IMR-90 (cell line): ENCODE results near the gene AKAP17A. TPM values are rescaled to one million over a fixed set of nuclear protein-coding genes. Genes with fewer than 3 reads are reported as not detected.

Experiments used
- ATAC-seq: fragments of 200-7000 bp; cut with Tn5 transposase; 2 replicates; pipeline ENCODE4 v1.9.1; 2020; ENCODE audit warnings: low read depth, mild to moderate bottlenecking, moderate library complexity
- BruUV-seq: library from RNA; stranded (reverse); fragments of 400-500 nt; replicated peaks from 2 replicates; lab custom pipeline; 2021; lab: Mats Ljungman, UMichigan
- CTCF ChIA-PET: fragments of 300-600 bp; formaldehyde crosslinking; extraction: SDS; loops from one replicate; lab custom pipeline; 2021; ENCODE audit warnings: antibody characterized with exemption; lab: Yijun Ruan, JAX
- POLR2A ChIA-PET: fragments of 300-600 bp; sonication (Branson Sonifier 250); formaldehyde crosslinking; loops from one replicate; lab custom pipeline; 2022; ENCODE audit warnings: antibody characterized with exemption; ENCODE audit not compliant: unreplicated experiment; lab: Charles Lee
- DNase-seq: peaks from one replicate; pipeline ENCODE4 v3.0.0; 2013
- H2AFZ ChIP-seq: replicated peaks from 2 replicates; pipeline ENCODE3; 2013; ENCODE audit warnings: low read length, mild to moderate bottlenecking; ENCODE audit not compliant: poor library complexity
- H2AK5ac ChIP-seq: 2 replicates; pipeline ENCODE4 v1.6.1; 2013; ENCODE audit warnings: low read depth, low read length, inconsistent platforms
- H2AK9ac ChIP-seq: replicated peaks from 2 replicates; pipeline ENCODE3; 2013; ENCODE audit warnings: mild to moderate bottlenecking, low read depth, low read length, moderate library complexity; ENCODE audit not compliant: poor library complexity
- H2BK120ac ChIP-seq: 2 replicates; pipeline ENCODE4 v1.6.1; 2013; ENCODE audit warnings: low read depth, low read length, inconsistent platforms
- H2BK15ac ChIP-seq: 3 replicates; pipeline ENCODE4 v1.6.1; 2013; ENCODE audit warnings: low read depth, low read length, inconsistent platforms
- H2BK20ac ChIP-seq: 2 replicates; pipeline ENCODE4 v1.6.1; 2013; ENCODE audit warnings: low read depth, mild to moderate bottlenecking, inconsistent platforms, low read length, moderate library complexity
- H2BK5ac ChIP-seq: 2 replicates; pipeline ENCODE4 v1.6.1; 2013; ENCODE audit warnings: mild to moderate bottlenecking, low read depth, low read length, inconsistent platforms; ENCODE audit not compliant: poor library complexity, severe bottlenecking
- H3K14ac ChIP-seq: replicated peaks from 2 replicates; pipeline ENCODE4 v1.6.1; 2013; ENCODE audit warnings: low read depth, low read length, inconsistent platforms
- H3K18ac ChIP-seq: 2 replicates; pipeline ENCODE4 v1.6.1; 2013; ENCODE audit warnings: low read depth, low read length, control low read depth
- H3K23ac ChIP-seq: 2 replicates; pipeline ENCODE4 v1.6.1; 2013; ENCODE audit warnings: low read depth, low read length, inconsistent platforms
- H3K27ac ChIP-seq: 2 replicates; pipeline ENCODE4 v1.5.1; 2013; ENCODE audit warnings: mild to moderate bottlenecking, control low read depth, low read length; ENCODE audit not compliant: insufficient read depth
- H3K27me3 ChIP-seq: 2 replicates; pipeline ENCODE4 v1.6.1; 2013; ENCODE audit warnings: low read length; ENCODE audit not compliant: control insufficient read depth, insufficient read depth
- H3K36me3 ChIP-seq: 2 replicates; pipeline ENCODE4 v1.6.1; 2013; ENCODE audit warnings: low read length, mixed read lengths; ENCODE audit not compliant: control insufficient read depth, insufficient read depth
- H3K4ac ChIP-seq: 2 replicates; pipeline ENCODE4 v1.6.1; 2013; ENCODE audit warnings: low read depth, low read length, inconsistent platforms
- H3K4me1 ChIP-seq: 2 replicates; pipeline ENCODE4 v1.6.1; 2013; ENCODE audit warnings: low read length, mixed read lengths; ENCODE audit not compliant: control insufficient read depth, insufficient read depth
- H3K4me2 ChIP-seq: 2 replicates; pipeline ENCODE4 v1.6.1; 2013; ENCODE audit warnings: low read depth, mild to moderate bottlenecking, control low read depth, low read length, moderate library complexity
- H3K4me3 ChIP-seq: 2 replicates; pipeline ENCODE4 v1.5.1; 2013; ENCODE audit warnings: low read depth, mild to moderate bottlenecking, control low read depth, low read length, moderate library complexity; ENCODE audit not compliant: insufficient read depth
- H3K56ac ChIP-seq: 2 replicates; pipeline ENCODE4 v1.6.1; 2013; ENCODE audit warnings: low read length, inconsistent platforms; ENCODE audit not compliant: insufficient read depth; ENCODE audit errors: extremely low read depth
- H3K79me1 ChIP-seq, 2 experiments: 2 replicates each; pipeline ENCODE4 v1.6.1; 2013; ENCODE audit warnings: low read length in 2 of 2, inconsistent platforms in 1 of 2, low read depth in 1 of 2
- H3K9ac ChIP-seq: 2 replicates; pipeline ENCODE4 v1.6.1; 2013; ENCODE audit warnings: low read depth, low read length, control low read depth
- H3K9me1 ChIP-seq: 2 replicates; pipeline ENCODE4 v1.6.1; 2013; ENCODE audit warnings: low read length, inconsistent platforms; ENCODE audit not compliant: insufficient read depth
- H3K9me3 ChIP-seq: 2 replicates; pipeline ENCODE4 v1.6.1; 2013; ENCODE audit warnings: low read length; ENCODE audit not compliant: control insufficient read depth, insufficient read depth
- H4K20me1 ChIP-seq: 2 replicates; pipeline ENCODE4 v1.6.1; 2013; ENCODE audit warnings: low read length, inconsistent platforms; ENCODE audit not compliant: insufficient read depth
- H4K5ac ChIP-seq: 2 replicates; pipeline ENCODE4 v1.6.1; 2013; ENCODE audit warnings: mild to moderate bottlenecking, low read depth, low read length, control low read depth
- H4K8ac ChIP-seq, 2 experiments: 2 replicates each; pipeline ENCODE4 v1.6.1; 2013; ENCODE audit warnings: low read depth in 2 of 2, low read length in 2 of 2, control low read depth in 1 of 2, inconsistent platforms in 1 of 2
- H4K91ac ChIP-seq: 2 replicates; pipeline ENCODE4 v1.6.1; 2013; ENCODE audit warnings: low read depth, low read length, inconsistent platforms; ENCODE audit not compliant: insufficient read depth
- BHLHE40 ChIP-seq: fragments of 150-350 bp; IDR thresholded peaks from 2 replicates; pipeline ENCODE4 v1.6.1; 2016; ENCODE audit warnings: mild to moderate bottlenecking, low read depth, low read length
- CEBPB ChIP-seq: IDR thresholded peaks from 2 replicates; pipeline ENCODE4 v1.6.1; 2012; ENCODE audit warnings: low read depth, low read length, improper control_type of control experiment
- CHD1 ChIP-seq: IDR thresholded peaks from 2 replicates; pipeline ENCODE4 v1.6.1; 2012; ENCODE audit warnings: low read depth, low read length, improper control_type of control experiment
- MAZ ChIP-seq: IDR thresholded peaks from 2 replicates; pipeline ENCODE4 v1.6.1; 2012; ENCODE audit warnings: low read depth, mild to moderate bottlenecking, low read length, improper control_type of control experiment, moderate library complexity, borderline replicate concordance
- MXI1 ChIP-seq: IDR thresholded peaks from 2 replicates; pipeline ENCODE4 v1.6.1; 2012; ENCODE audit warnings: low read depth, mild to moderate bottlenecking, low read length, moderate library complexity, borderline replicate concordance
- NFE2L2 ChIP-seq: fragments of 150-350 bp; IDR thresholded peaks from 2 replicates; pipeline ENCODE4 v1.6.1; 2016; ENCODE audit warnings: low read depth, mild to moderate bottlenecking, low read length
- POLR2A ChIP-seq: IDR thresholded peaks from 2 replicates; pipeline ENCODE4 v1.6.1; 2012; ENCODE audit warnings: mild to moderate bottlenecking, low read depth, low read length
- RCOR1 ChIP-seq: IDR thresholded peaks from 2 replicates; pipeline ENCODE4 v1.6.1; 2012; ENCODE audit warnings: mild to moderate bottlenecking, low read length, improper control_type of control experiment; ENCODE audit not compliant: insufficient replicate concordance
- RFX5 ChIP-seq: IDR thresholded peaks from 2 replicates; pipeline ENCODE4 v1.8.0; 2012; ENCODE audit warnings: low read depth, mild to moderate bottlenecking, low read length, moderate library complexity
- SMC3 ChIP-seq: fragments of 150-350 bp; IDR thresholded peaks from 2 replicates; pipeline ENCODE4 v1.6.1; 2016; ENCODE audit warnings: low read depth, mild to moderate bottlenecking, antibody characterized with exemption, low read length, moderate library complexity
- WGBS, 2 experiments: methylation state at CpG; one replicate each; pipeline versions ENCODE4 v1.1.5 to v1.1.7; 2013; ENCODE audit warnings: missing lambda C conversion rate in 2 of 2; ENCODE audit not compliant: insufficient read length in 1 of 2; ENCODE audit errors: extremely low coverage in 2 of 2; 5-methylcytosine and 5-hydroxymethylcytosine counted together
- dilution Hi-C: fragments of 300-500 bp; cut with HindIII; formaldehyde crosslinking; loops from one replicate; pipeline ENCODE4 v1.14.3; 2018; ENCODE audit warnings: low sequenced_read_pairs; ENCODE audit not compliant: unreplicated experiment
- in situ Hi-C: fragments of 300-500 bp; cut with MboI; formaldehyde crosslinking; loops from 3 replicates; pipeline ENCODE4 v1.14.3; 2019; ENCODE audit warnings: low sequenced_read_pairs, inconsistent platforms, mixed read lengths
- intact Hi-C: fragments of 100-400 bp; cut with micrococcal nuclease; formaldehyde crosslinking; loops from 2 replicates; pipeline ENCODE4 v1.10.0; 2022
- polyA plus RNA-seq, 3 experiments: library from polyadenylated mRNA; depleted of rRNA; stranded (reverse); fragments of >200 nt; gene quantifications; 2 replicates each; pipeline ENCODE4 v1.2.3, GENCODE V29; 2012; ENCODE audit warnings: low replicate concordance in 1 of 3
- total RNA-seq: library from RNA; depleted of rRNA; stranded (reverse); fragments of >200 nt; gene quantifications from 2 replicates; pipeline ENCODE4 v1.2.3, GENCODE V29; 2012
- TF ChIP-seq, protein P1 (sequence below): conservative IDR thresholded peaks from 2 replicates; pipeline ENCODE4 v1.5.1; 2012; ENCODE audit warnings: mild to moderate bottlenecking, low read depth, low read length, improper control_type of control experiment
- TF ChIP-seq, protein P2 (sequence below): fragments of 150-350 bp; IDR thresholded peaks from 2 replicates; pipeline ENCODE4 v1.6.1; 2016; ENCODE audit warnings: low read depth, mild to moderate bottlenecking, low read length, moderate library complexity, borderline replicate concordance
- TF ChIP-seq, protein P3 (sequence below): fragments of 150-350 bp; IDR thresholded peaks from 2 replicates; pipeline ENCODE4 v1.6.1; 2017; ENCODE audit warnings: mild to moderate bottlenecking, antibody characterized with exemption, low read length, low read depth

AKAP17A gene
- total and polyA plus RNA-seq, 2 of the 4 experiments (the other 2 are of a cell fraction), result 9.0 to 23.7 TPM

DNA sequence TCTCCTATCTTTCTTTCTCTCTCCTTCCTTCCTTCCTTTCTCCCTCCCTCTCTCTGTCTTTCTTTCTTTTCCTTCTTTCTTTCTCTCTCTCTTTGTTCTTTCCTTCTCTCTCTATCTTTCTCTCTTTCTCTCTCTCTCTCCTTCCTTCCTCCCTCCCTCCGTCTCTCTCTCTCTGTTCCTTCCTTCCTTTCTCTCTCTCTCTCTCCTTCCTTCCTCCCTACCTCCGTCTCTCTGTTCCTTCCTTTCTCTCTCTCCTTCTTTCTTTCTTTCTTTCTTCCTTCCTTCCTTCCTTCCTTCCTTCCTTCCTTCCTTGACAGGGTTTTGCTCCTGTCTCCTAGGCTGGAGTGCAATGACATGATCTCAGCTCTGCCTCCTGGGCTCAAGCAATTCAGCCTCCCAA is 30.2 kb upstream of the AKAP17A start:
- BruUV-seq, result no TSS peak
- H3K27ac ChIP-seq, result no peak overlapping the region
- no peak overlapping the region for H2BK15ac ChIP-seq
- H3K9ac ChIP-seq, result no peak overlapping the region
- dilution Hi-C loops, result no loop called here
- TF ChIP-seq SMC3 (no peak), MXI1 (no peak), POLR2A (no peak), MAZ (no peak), BHLHE40 (no peak), RFX5 (no peak), CHD1 (no peak), RCOR1 (no peak), CEBPB (no peak), NFE2L2 (no peak)
- TF ChIP-seq, protein P1, sequence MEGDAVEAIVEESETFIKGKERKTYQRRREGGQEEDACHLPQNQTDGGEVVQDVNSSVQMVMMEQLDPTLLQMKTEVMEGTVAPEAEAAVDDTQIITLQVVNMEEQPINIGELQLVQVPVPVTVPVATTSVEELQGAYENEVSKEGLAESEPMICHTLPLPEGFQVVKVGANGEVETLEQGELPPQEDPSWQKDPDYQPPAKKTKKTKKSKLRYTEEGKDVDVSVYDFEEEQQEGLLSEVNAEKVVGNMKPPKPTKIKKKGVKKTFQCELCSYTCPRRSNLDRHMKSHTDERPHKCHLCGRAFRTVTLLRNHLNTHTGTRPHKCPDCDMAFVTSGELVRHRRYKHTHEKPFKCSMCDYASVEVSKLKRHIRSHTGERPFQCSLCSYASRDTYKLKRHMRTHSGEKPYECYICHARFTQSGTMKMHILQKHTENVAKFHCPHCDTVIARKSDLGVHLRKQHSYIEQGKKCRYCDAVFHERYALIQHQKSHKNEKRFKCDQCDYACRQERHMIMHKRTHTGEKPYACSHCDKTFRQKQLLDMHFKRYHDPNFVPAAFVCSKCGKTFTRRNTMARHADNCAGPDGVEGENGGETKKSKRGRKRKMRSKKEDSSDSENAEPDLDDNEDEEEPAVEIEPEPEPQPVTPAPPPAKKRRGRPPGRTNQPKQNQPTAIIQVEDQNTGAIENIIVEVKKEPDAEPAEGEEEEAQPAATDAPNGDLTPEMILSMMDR, result no peak
- TF ChIP-seq, protein P2, sequence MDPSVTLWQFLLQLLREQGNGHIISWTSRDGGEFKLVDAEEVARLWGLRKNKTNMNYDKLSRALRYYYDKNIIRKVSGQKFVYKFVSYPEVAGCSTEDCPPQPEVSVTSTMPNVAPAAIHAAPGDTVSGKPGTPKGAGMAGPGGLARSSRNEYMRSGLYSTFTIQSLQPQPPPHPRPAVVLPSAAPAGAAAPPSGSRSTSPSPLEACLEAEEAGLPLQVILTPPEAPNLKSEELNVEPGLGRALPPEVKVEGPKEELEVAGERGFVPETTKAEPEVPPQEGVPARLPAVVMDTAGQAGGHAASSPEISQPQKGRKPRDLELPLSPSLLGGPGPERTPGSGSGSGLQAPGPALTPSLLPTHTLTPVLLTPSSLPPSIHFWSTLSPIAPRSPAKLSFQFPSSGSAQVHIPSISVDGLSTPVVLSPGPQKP, result no peak
- TF ChIP-seq, protein P3, sequence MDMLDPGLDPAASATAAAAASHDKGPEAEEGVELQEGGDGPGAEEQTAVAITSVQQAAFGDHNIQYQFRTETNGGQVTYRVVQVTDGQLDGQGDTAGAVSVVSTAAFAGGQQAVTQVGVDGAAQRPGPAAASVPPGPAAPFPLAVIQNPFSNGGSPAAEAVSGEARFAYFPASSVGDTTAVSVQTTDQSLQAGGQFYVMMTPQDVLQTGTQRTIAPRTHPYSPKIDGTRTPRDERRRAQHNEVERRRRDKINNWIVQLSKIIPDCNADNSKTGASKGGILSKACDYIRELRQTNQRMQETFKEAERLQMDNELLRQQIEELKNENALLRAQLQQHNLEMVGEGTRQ, result no peak
- H4K5ac ChIP-seq, result no peak overlapping the region
- WGBS, 2 experiments, result 73% methylated on average over 1 of the region's 2 CpGs; no CpG with 5 or more reads in 1 of the 2 experiments
- in situ Hi-C loops, result no loop called here
- H4K20me1 ChIP-seq, result no peaks in the 10 kb centered on the region
- no peaks in the 10 kb centered on the region for H3K27me3 ChIP-seq
- H2BK120ac ChIP-seq, result no peak overlapping the region
- H3K9me3 ChIP-seq, result peaks cover 6% of the 10 kb centered on the region
- H3K4ac ChIP-seq, result no peak overlapping the region
- no peak overlapping the region for H3K14ac ChIP-seq
- no peak overlapping the region for H3K23ac ChIP-seq
- H4K91ac ChIP-seq, result no peak overlapping the region
- H3K4me2 ChIP-seq, result no peak overlapping the region
- H2AFZ ChIP-seq, result no peak overlapping the region
- H3K4me1 ChIP-seq, result no peaks in the 10 kb centered on the region
- no peak overlapping the region for H4K8ac ChIP-seq
- H2BK5ac ChIP-seq, result no peak overlapping the region
- H2BK20ac ChIP-seq, result no peak overlapping the region
- no peaks in the 10 kb centered on the region for H3K9me1 ChIP-seq
- no peak overlapping the region for H3K4me3 ChIP-seq
- no peak overlapping the region for H2AK5ac ChIP-seq
- no peak overlapping the region for H2AK9ac ChIP-seq
- ChIA-PET CTCF (no interaction called here), POLR2A (no interaction called here)
- H3K79me1 ChIP-seq, result no peaks in the 10 kb centered on the region
- ATAC-seq (no peak), DNase-seq (no peak)
- H3K18ac ChIP-seq, result no peak overlapping the region
- H3K36me3 ChIP-seq, result no peaks in the 10 kb centered on the region
- H3K56ac ChIP-seq, result no peak overlapping the region
- intact Hi-C loops, result no loop called here
